Esophagus muscularis mucosa (tissue), 4 donors: ENCODE results near the gene INO80D.

Experiments used
- CTCF ChIP-seq, 3 experiments: fragments of 200-600 bp in 2 of 3; fragments of 450-650 bp in 1 of 3; sonication (generic) in 2 of 3; IDR thresholded peaks; one replicate each; pipeline ENCODE4 v1.5.1; 2017 to 2019; ENCODE audit warnings: antibody characterized with exemption in 3 of 3, mild to moderate bottlenecking in 2 of 3, moderate library complexity in 1 of 3
- EP300 ChIP-seq: sonication (generic); formaldehyde crosslinking; IDR thresholded peaks from one replicate; pipeline ENCODE4 v1.6.1; 2017; ENCODE audit warnings: antibody characterized with exemption
- POLR2A ChIP-seq: fragments of 450-650 bp; IDR thresholded peaks from one replicate; pipeline ENCODE4 v1.6.1; 2017; ENCODE audit warnings: antibody characterized with exemption, moderate library complexity, mild to moderate bottlenecking, low read depth
- POLR2AphosphoS5 ChIP-seq, 2 donors: sonication (generic); formaldehyde crosslinking; IDR thresholded peaks; one replicate each; pipeline ENCODE4 v1.6.1; 2017; ENCODE audit warnings: antibody characterized with exemption in 2 of 2

- no peak for TF ChIP-seq CTCF (IDR thresholded peaks at IDR 0.05)
- no peak for TF ChIP-seq POLR2AphosphoS5 (IDR thresholded peaks at IDR 0.05)
- no peak for TF ChIP-seq POLR2A
- no peak for TF ChIP-seq EP300
Measured at GRCh38 chr2:205965707-205966106, 120.3 kb downstream of the INO80D start.
